OCI-LY1 (cell line): ENCODE results near the gene DYSF.

Source experiments
- H2AFZ ChIP-seq: fragments of 200-600 bp; sonication (generic), shearing (Covaris generic); 2 replicates; pipeline ENCODE4 v1.6.0; 2014; ENCODE audit warnings: antibody characterized with exemption, mild to moderate bottlenecking, low read length
- H3F3A ChIP-seq: fragments of 200-600 bp; sonication (generic), shearing (Covaris generic); 2 replicates; pipeline ENCODE4 v1.6.0; 2014; ENCODE audit warnings: mild to moderate bottlenecking, antibody characterized with exemption, low read length, moderate library complexity; ENCODE audit not compliant: insufficient read depth
- H3K27ac ChIP-seq: fragments of 200-600 bp; sonication (generic); 2 replicates; pipeline ENCODE4 v1.5.1; 2014; ENCODE audit warnings: low read length, mixed run types, mild to moderate bottlenecking, low read depth; ENCODE audit not compliant: poor library complexity, severe bottlenecking
- H3K27me3 ChIP-seq: fragments of 200-600 bp; sonication (generic); 2 replicates; pipeline ENCODE4 v1.6.0; 2014; ENCODE audit warnings: antibody characterized with exemption, mild to moderate bottlenecking, low read length, moderate library complexity; ENCODE audit not compliant: insufficient read depth
- H3K36me3 ChIP-seq: fragments of 200-600 bp; sonication (generic); 2 replicates; pipeline ENCODE4 v1.6.1; 2014; ENCODE audit warnings: mild to moderate bottlenecking, antibody characterized with exemption, low read length, moderate library complexity, mixed read lengths; ENCODE audit not compliant: insufficient read depth
- H3K4me1 ChIP-seq: fragments of 200-600 bp; sonication (generic); 2 replicates; pipeline ENCODE4 v1.5.1; 2014; ENCODE audit warnings: mild to moderate bottlenecking, low read length, moderate library complexity; ENCODE audit not compliant: insufficient read depth, severe bottlenecking
- H3K4me2 ChIP-seq: fragments of 200-600 bp; sonication (generic), shearing (Covaris generic); 2 replicates; pipeline ENCODE4 v1.6.1; 2014; ENCODE audit warnings: low read length
- H3K4me3 ChIP-seq: fragments of 200-600 bp; sonication (generic); 2 replicates; pipeline ENCODE4 v1.5.1; 2014; ENCODE audit warnings: low read length, low read depth, mild to moderate bottlenecking, mixed read lengths; ENCODE audit not compliant: poor library complexity, severe bottlenecking
- H3K79me2 ChIP-seq: fragments of 200-600 bp; shearing (Covaris generic); 2 replicates; pipeline ENCODE4 v1.6.1; 2016; ENCODE audit warnings: mixed run types, low read length, mixed read lengths; ENCODE audit not compliant: insufficient read depth
- H3K9ac ChIP-seq: fragments of 200-600 bp; sonication (generic), shearing (Covaris generic); 2 replicates; pipeline ENCODE4 v1.6.1; 2014; ENCODE audit warnings: mild to moderate bottlenecking, low read length, mixed read lengths
- H3K9me2 ChIP-seq: fragments of 200-600 bp; sonication (generic), shearing (Covaris generic); 2 replicates; pipeline ENCODE4 v1.6.1; 2014; ENCODE audit warnings: low read depth, mild to moderate bottlenecking, low read length, mixed read lengths
- H3K9me3 ChIP-seq: fragments of 200-600 bp; shearing (Covaris generic); 2 replicates; pipeline ENCODE4 v1.6.1; 2014; ENCODE audit warnings: low read length, mixed read lengths
- H4K20me1 ChIP-seq: fragments of 200-600 bp; sonication (generic), shearing (Covaris generic); 2 replicates; pipeline ENCODE4 v1.6.0; 2016; ENCODE audit warnings: mild to moderate bottlenecking, low read length; ENCODE audit not compliant: insufficient read depth
- CTCF ChIP-seq: fragments of 200-600 bp; sonication (generic), shearing (Covaris generic); IDR thresholded peaks from 2 replicates; pipeline ENCODE4 v1.5.1; 2017; ENCODE audit warnings: mild to moderate bottlenecking, antibody characterized with exemption, low read length, moderate library complexity, mixed read lengths
- EZH2 ChIP-seq: fragments of 200-600 bp; sonication (generic), shearing (Covaris generic); IDR thresholded peaks from 2 replicates; pipeline ENCODE4 v1.8.0; 2017; ENCODE audit warnings: borderline replicate concordance, mixed run types, mild to moderate bottlenecking, antibody characterized with exemption, low read length, moderate library complexity, mixed read lengths

The DYSF gene

GRCh38 chr2:71566372-71566771 lies 113.0 kb downstream of the DYSF start:
- no peak overlapping the region for H3K27ac ChIP-seq
- no peak overlapping the region for H3K4me2 ChIP-seq
- no peak overlapping the region for H2AFZ ChIP-seq
- no peak overlapping the region for H3K4me3 ChIP-seq
- no peaks in the 10 kb centered on the region for H3K79me2 ChIP-seq
- H3K27me3 ChIP-seq, result no peaks in the 10 kb centered on the region; the same call in 1 of the 2 replicates
- no peaks in the 10 kb centered on the region for H3K36me3 ChIP-seq
- TF ChIP-seq EZH2 (no peak), CTCF (no peak)
- H3K9ac ChIP-seq, result no peak overlapping the region
- peaks cover 4% of the 10 kb centered on the region; the same call in 1 of the 2 replicates for H3K9me3 ChIP-seq
- H3F3A ChIP-seq, result no peaks in the 10 kb centered on the region
- no peaks in the 10 kb centered on the region for H3K9me2 ChIP-seq
- H4K20me1 ChIP-seq, result no peaks in the 10 kb centered on the region
- H3K4me1 ChIP-seq, result no peaks in the 10 kb centered on the region

- Histone ChIP-seq H4K20me1 (no peaks in the 10 kb centered on the region), H3K27me3 (no peaks in the 10 kb centered on the region; the same call in 1 of the 2 replicates), H3K27ac (no peak overlapping the region), H2AFZ (no peak overlapping the region), H3K36me3 (no peaks in the 10 kb centered on the region), H3F3A (no peaks in the 10 kb centered on the region), H3K4me2 (no peak overlapping the region), H3K9me2 (no peaks in the 10 kb centered on the region), H3K79me2 (no peaks in the 10 kb centered on the region), H3K9ac (no peak overlapping the region), H3K4me3 (no peak overlapping the region), H3K9me3 (peaks cover 4% of the 10 kb centered on the region; the same call in 1 of the 2 replicates), H3K4me1 (no peaks in the 10 kb centered on the region)
- no peak for TF ChIP-seq CTCF
- no peak for TF ChIP-seq EZH2
Measured at GRCh38 chr2:71567625-71568024, 114.3 kb downstream of the DYSF start.

- Histone ChIP-seq H4K20me1 (no peaks in the 10 kb centered on the region), H3K4me3 (no peak overlapping the region), H3F3A (no peaks in the 10 kb centered on the region), H3K27ac (no peak overlapping the region), H3K9ac (no peak overlapping the region), H3K4me2 (no peak overlapping the region), H3K79me2 (no peaks in the 10 kb centered on the region), H3K36me3 (no peaks in the 10 kb centered on the region), H3K9me3 (peaks cover 4% of the 10 kb centered on the region; the same call in 1 of the 2 replicates), H3K4me1 (no peaks in the 10 kb centered on the region), H3K9me2 (no peaks in the 10 kb centered on the region), H3K27me3 (no peaks in the 10 kb centered on the region; the same call in 1 of the 2 replicates), H2AFZ (no peak overlapping the region)
- TF ChIP-seq EZH2, result no peak
Measured at GRCh38 chr2:71568103-71568502, 114.7 kb downstream of the DYSF start.

GRCh38 chr2:71570511-71570910 lies 117.2 kb downstream of the DYSF start:
- Histone ChIP-seq H3F3A (no peaks in the 10 kb centered on the region), H3K9me3 (peaks cover 4% of the 10 kb centered on the region; the same call in 1 of the 2 replicates), H4K20me1 (no peaks in the 10 kb centered on the region), H3K4me1 (no peaks in the 10 kb centered on the region), H3K27ac (no peak overlapping the region), H3K79me2 (no peaks in the 10 kb centered on the region), H3K27me3 (no peaks in the 10 kb centered on the region; the same call in 1 of the 2 replicates), H3K36me3 (no peaks in the 10 kb centered on the region), H3K4me2 (no peak overlapping the region), H3K9me2 (no peaks in the 10 kb centered on the region), H2AFZ (no peak overlapping the region), H3K4me3 (no peak overlapping the region), H3K9ac (no peak overlapping the region)
- TF ChIP-seq EZH2 (no peak), CTCF (no peak)
